ENCODE results near the gene HSPG2.

HSPG2 gene

DNA sequence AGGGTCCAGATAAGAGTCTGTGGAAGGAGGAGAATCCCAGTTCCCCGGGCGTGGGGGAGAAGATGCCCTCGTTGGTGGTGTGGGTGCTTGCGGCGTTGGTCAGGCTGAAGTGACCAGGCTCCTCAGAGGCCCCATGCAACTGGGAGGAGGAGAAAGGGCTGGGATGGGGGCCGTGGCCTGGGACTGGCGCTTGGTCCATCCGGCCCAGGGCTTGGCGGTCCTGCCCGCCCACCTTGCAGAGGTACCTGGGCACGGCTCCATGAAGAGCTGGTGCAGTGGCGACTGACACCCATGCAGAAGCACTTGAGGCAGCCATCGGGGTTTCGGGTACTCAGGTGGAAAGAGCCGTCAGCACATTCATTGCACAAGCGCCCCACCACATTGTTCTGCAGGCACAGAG lies 60.8 kb downstream of the HSPG2 start:
- Histone ChIP-seq H3K36me3 (ENCODE audit: control insufficient read depth, insufficient read depth, low read length) (no peaks in the 10 kb centered on the region), H3K9me3 (ENCODE audit: control insufficient read depth, low read length) (no peaks in the 10 kb centered on the region), H3K4me1 (no peaks in the 10 kb centered on the region), H3K4me2 (ENCODE audit: low read length) (no peak overlapping the region), H3K9ac (no peak overlapping the region), H3K27me3 (ENCODE audit: control insufficient read depth, insufficient read depth, low read length) (no peaks in the 10 kb centered on the region), H3K4me3 (ENCODE audit: low read depth, low read length) (no peak overlapping the region), H2AFZ (no peak overlapping the region), H3K27ac (no peak overlapping the region), H3K79me2 (no peaks in the 10 kb centered on the region)
- TF ChIP-seq, protein P1, sequence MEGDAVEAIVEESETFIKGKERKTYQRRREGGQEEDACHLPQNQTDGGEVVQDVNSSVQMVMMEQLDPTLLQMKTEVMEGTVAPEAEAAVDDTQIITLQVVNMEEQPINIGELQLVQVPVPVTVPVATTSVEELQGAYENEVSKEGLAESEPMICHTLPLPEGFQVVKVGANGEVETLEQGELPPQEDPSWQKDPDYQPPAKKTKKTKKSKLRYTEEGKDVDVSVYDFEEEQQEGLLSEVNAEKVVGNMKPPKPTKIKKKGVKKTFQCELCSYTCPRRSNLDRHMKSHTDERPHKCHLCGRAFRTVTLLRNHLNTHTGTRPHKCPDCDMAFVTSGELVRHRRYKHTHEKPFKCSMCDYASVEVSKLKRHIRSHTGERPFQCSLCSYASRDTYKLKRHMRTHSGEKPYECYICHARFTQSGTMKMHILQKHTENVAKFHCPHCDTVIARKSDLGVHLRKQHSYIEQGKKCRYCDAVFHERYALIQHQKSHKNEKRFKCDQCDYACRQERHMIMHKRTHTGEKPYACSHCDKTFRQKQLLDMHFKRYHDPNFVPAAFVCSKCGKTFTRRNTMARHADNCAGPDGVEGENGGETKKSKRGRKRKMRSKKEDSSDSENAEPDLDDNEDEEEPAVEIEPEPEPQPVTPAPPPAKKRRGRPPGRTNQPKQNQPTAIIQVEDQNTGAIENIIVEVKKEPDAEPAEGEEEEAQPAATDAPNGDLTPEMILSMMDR (IDR thresholded peaks at IDR 0.05): no peak

DNA sequence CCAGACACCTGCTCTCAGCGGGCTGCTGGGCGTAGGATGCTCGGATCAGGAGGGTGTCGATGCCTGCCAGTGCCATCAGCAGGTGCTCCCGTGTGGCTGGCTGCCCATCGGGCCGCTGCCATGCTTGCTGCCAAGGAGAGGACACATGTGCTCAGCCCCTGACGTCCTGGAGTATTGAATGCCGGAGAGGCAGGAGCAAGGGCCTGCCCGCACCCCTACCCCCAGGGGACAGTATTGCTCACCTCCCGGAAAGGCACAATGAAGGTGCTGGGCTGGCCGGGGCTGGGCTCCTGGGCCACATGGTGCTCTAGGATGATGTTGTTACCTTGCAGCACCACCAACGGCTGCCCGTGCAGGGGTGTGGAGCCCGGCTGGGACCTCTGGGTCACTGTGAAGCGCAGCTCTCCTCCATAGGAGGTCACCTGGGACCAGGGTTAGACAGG lies 61.5 kb downstream of the HSPG2 start:
- Histone ChIP-seq H3K36me3 (ENCODE audit: control insufficient read depth, insufficient read depth, low read length) (no peaks in the 10 kb centered on the region), H3K4me3 (ENCODE audit: low read depth, low read length) (no peak overlapping the region), H2AFZ (no peak overlapping the region), H3K4me2 (ENCODE audit: low read length) (no peak overlapping the region), H3K9ac (no peak overlapping the region), H3K9me3 (ENCODE audit: control insufficient read depth, low read length) (no peaks in the 10 kb centered on the region), H3K27me3 (ENCODE audit: control insufficient read depth, insufficient read depth, low read length) (no peaks in the 10 kb centered on the region), H3K79me2 (no peaks in the 10 kb centered on the region), H3K4me1 (no peaks in the 10 kb centered on the region), H3K27ac (no peak overlapping the region)
- TF ChIP-seq, protein P1 (IDR thresholded peaks at IDR 0.05): no peak

DNA sequence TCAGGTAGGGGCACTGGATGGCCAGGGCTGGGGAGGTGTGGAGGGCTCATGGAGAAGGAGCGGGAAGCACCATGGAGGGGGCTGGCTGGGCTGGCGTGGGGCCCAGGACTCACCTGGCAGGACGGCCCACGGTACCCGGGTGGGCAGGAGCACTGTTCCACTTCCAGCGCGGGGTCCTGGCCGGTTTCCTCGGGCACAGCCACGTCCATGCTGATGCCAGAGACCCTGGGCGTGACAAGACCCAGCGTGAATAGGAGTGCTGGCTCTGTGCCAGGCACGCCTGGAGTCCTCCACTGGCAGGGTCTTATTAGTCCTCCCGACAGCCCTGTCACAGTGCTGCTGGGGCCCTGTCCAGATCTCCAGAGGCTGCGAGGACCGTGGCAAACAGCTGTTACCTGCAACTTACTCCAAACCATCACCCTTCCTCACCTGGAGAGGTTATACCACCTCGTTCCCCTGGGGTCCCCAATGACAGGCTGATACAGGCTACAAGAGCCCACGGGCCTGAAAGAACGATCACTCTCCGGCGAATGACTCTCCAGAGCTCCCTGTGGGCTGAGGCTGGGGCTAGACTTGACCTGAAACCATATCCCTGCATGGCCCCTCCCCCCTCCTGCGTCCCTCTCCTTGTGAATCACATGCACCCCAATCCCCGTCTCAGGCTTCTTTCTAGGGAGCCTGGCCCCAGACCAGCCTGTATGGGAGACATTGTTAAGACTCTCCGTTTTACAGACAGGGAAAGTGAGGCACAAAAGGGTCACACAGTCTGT lies 62.1 kb downstream of the HSPG2 start:
- H3K9ac ChIP-seq: no peak overlapping the region
- TF ChIP-seq, protein P1 (IDR thresholded peaks at IDR 0.05): no peak
- no peak overlapping the region for H3K4me2 ChIP-seq (ENCODE audit: low read length)
- no peaks in the 10 kb centered on the region for H3K27me3 ChIP-seq (ENCODE audit: control insufficient read depth, insufficient read depth, low read length)
- no peaks in the 10 kb centered on the region for H3K36me3 ChIP-seq (ENCODE audit: control insufficient read depth, insufficient read depth, low read length)
- no peak overlapping the region for H2AFZ ChIP-seq
- no peaks in the 10 kb centered on the region for H3K4me1 ChIP-seq
- no peaks in the 10 kb centered on the region for H3K9me3 ChIP-seq (ENCODE audit: control insufficient read depth, low read length)
- no peaks in the 10 kb centered on the region for H3K79me2 ChIP-seq
- no peak overlapping the region for H3K27ac ChIP-seq
- H3K4me3 ChIP-seq (ENCODE audit: low read depth, low read length): no peak overlapping the region

DNA sequence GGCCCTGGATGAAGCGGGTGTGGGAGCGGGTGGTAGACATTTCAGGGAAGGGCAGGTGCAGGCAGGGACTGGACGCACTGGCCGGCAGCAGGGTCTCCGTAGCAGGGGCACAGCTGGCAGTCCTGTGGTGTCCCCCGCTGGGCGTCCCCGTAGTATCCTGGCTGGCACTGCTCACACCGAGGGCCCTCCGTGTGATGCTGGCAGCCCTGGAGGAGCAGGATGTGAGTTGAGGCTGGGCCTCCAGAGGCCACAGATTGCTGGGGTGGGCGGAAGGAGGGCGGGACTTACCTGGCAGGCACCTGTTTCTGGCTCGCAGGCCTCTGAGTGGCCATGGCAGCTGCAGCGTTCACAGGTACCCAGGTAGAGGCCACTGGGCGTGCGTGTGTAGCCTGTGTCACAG lies 62.8 kb downstream of the HSPG2 start:
- no peaks in the 10 kb centered on the region for H3K36me3 ChIP-seq (ENCODE audit: control insufficient read depth, insufficient read depth, low read length)
- H2AFZ ChIP-seq: no peak overlapping the region
- TF ChIP-seq, protein P1 (IDR thresholded peaks at IDR 0.05): no peak
- H3K9ac ChIP-seq: no peak overlapping the region
- no peaks in the 10 kb centered on the region for H3K27me3 ChIP-seq (ENCODE audit: control insufficient read depth, insufficient read depth, low read length)
- H3K79me2 ChIP-seq: no peaks in the 10 kb centered on the region
- no peaks in the 10 kb centered on the region for H3K4me1 ChIP-seq
- H3K4me3 ChIP-seq (ENCODE audit: low read depth, low read length): no peak overlapping the region
- no peak overlapping the region for H3K4me2 ChIP-seq (ENCODE audit: low read length)
- H3K9me3 ChIP-seq (ENCODE audit: control insufficient read depth, low read length): no peaks in the 10 kb centered on the region
- no peak overlapping the region for H3K27ac ChIP-seq

DNA sequence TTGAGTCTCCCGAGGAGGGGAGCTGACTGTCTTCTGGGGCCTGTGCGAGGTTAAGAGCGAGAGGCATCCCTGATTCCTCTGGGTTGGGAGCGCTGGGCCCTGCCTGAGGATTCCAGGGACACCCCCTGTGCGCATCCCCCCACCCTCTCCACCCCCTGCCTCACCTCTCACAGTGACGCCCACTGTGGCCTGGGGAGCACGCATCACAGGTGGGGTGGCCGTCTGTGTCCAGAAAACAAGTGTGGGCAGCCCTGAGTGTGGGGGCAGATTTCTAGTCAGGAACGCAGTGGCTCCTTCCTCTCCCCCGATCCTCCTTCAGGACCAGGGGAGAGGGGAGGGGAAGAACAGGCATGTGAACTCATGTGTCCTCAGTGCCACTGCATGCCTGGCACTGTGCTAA lies 63.3 kb downstream of the HSPG2 start:
- Histone ChIP-seq H3K9me3 (ENCODE audit: control insufficient read depth, low read length) (no peaks in the 10 kb centered on the region), H3K36me3 (ENCODE audit: control insufficient read depth, insufficient read depth, low read length) (no peaks in the 10 kb centered on the region), H3K27ac (no peak overlapping the region)

More for the DNA sequence above, 63.3 kb downstream of the HSPG2 start:
- H3K27me3 ChIP-seq (ENCODE audit: control insufficient read depth, insufficient read depth, low read length): no peaks in the 10 kb centered on the region
- TF ChIP-seq, protein P1 (IDR thresholded peaks at IDR 0.05): no peak
- no peak overlapping the region for H3K4me2 ChIP-seq (ENCODE audit: low read length)
- no peak overlapping the region for H3K4me3 ChIP-seq (ENCODE audit: low read depth, low read length)
- H3K79me2 ChIP-seq: no peaks in the 10 kb centered on the region
- no peaks in the 10 kb centered on the region for H3K4me1 ChIP-seq
- no peak overlapping the region for H3K9ac ChIP-seq
- H2AFZ ChIP-seq: no peak overlapping the region
